HG02884 (cell line): ENCODE results near the gene USP5.
A peak's percentile ranks its signal among the peaks of the same experiment; 100 is the strongest.
"Not testable (repeated sequence)": the region's sequence is repeated elsewhere in the genome, so short reads cannot be mapped to it uniquely, and the experiment has no call there.

Experiments
- ATAC-seq: cut with Tn5 transposase; IDR thresholded peaks from one replicate; pipeline ENCODE4 v1.9.1; 2021; ENCODE audit warnings: mild to moderate bottlenecking, moderate library complexity; ENCODE audit not compliant: unreplicated experiment

Gene USP5

DNA sequence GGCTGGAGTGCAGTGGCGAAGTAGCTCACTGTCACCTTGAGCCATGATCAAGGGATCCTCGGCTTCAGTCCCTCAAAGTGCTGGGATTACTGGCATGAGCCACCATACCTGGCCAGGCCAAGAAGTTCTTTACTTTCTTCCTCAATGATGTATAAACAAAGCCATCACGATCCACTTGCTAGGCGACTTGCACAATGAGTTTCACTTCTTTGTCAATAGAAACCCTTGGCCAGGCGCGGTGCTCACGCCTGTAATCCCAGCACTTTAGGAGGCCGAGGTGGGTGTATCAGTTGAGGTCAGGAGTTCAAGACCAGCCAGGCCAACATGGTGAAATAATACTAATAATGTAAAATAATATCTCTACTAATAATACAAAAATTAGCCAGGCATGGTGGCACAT is 35.5 kb downstream of the USP5 start:
- no peak for ATAC-seq

DNA sequence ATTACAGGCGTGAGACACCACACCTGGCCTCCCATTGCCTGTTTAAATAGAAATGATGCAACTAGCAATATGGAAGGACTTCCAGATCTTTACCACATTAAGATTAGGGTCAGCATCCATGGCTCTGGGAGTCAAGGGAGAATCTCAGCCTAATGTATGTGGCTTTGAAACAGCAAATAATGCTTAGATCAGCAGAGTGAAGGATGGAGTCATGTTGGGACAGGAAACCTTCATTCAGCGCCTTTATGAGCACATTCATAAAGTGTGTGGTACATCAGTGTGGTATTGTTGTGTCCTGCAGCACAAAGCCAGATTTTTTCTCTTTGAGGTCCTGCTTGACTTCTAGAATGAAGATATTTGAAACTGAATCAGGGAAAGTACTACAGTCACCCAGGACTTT is 36.4 kb downstream of the USP5 start:
- ATAC-seq, result no peak

GRCh38 chr12:6888794-6889193 is 36.8 kb downstream of the USP5 start:
- not testable (repeated sequence) for ATAC-seq

- ATAC-seq, result not testable (repeated sequence)
Measured at GRCh38 chr12:6889775-6890573, 38.0 kb downstream of the USP5 start.

GRCh38 chr12:6890789-6891645 is 39.1 kb downstream of the USP5 start:
- peak; percentile 91 for ATAC-seq

DNA sequence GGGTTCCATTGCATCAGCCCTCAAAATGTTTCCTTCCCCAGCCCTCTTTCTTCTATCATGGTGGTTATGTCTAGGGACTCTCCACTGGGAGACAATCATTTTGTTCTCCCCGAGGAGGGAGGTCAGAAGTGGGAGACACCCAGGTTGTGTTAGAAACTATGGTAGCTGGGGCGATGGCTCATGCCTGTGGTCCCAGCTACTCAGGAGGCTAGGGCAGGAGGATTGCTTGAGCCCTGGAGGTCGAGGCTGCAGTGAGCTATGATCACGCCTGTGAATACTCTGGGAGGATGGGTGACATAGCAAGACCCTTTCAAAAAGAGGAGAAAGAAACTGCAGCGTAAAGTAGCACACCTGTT is 39.7 kb downstream of the USP5 start:
- no peak for ATAC-seq

GRCh38 chr12:6892683-6893082 is 40.7 kb downstream of the USP5 start:
- not testable (repeated sequence) for ATAC-seq

DNA sequence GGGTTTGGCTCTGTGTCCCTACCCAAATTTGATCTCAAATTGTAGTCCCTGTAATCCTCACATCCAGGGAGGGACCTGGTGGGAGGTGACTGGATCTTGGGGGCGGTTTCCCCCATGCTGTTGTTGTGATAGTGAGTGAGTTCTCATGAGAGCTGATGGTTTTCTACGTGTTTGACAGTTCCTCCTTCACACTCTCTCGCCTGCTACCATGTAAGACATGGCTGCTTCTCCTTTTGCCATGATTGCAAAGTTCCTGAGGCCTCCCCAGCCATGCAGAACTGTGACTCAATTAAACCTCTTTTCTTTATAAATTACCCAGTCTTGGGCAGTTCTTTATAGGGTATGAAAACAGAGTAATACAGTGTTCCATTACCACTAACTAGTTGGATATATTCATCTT is 42.4 kb downstream of the USP5 start:
- ATAC-seq, result no peak

GRCh38 chr12:6896846-6897435 is 45.0 kb downstream of the USP5 start:
- ATAC-seq, result no peak

DNA sequence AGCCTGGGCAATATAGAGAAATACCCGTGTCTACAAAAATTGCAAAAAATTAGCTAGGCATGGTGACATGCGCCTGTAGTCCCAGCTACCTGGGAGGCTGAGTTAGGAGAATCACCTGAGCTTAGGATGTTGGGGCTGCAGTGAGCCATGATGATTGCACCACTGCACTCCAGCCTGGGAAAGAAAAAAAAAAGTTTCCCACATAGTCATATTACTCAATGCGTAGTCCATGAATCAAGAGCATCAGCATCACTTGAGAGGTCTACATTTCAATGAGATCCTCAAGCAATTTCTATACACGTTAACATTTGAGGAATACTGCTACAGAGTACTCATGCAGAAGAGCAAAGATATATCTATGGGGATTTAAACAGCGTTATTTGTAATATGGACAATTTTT is 47.5 kb downstream of the USP5 start:
- no peak for ATAC-seq

DNA sequence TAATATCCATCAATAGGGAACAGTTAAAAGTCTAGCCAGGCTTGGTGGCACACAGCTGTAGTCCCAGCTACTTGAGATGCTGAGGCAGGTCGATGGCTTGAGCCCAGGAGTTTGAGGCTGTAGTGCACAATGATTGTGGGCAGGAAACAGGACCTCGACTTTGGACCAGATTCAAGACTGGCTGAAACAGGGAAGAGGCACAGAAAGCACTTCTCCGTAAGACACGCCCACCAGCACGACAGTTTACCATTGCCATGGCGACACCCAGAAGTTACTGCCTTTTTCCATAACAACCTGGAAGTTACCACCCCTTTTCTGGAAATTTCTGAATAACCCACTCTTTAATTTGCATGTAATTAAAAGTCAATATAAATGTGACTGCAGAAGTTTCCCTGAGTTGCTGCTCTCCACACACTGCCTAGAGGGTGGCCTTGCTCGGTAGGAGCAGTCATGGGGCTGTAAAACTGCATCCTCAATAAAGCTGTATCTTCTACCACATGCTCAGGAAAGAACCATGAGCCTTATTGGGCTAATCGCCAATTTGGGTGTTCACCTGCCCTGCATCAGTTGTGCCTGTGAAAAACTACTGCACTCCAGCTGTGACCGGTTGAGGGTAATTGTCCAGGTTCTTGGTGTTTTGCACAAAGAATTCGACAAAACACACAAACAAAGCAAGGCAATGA is 48.0 kb downstream of the USP5 start:
- no peak for ATAC-seq

DNA sequence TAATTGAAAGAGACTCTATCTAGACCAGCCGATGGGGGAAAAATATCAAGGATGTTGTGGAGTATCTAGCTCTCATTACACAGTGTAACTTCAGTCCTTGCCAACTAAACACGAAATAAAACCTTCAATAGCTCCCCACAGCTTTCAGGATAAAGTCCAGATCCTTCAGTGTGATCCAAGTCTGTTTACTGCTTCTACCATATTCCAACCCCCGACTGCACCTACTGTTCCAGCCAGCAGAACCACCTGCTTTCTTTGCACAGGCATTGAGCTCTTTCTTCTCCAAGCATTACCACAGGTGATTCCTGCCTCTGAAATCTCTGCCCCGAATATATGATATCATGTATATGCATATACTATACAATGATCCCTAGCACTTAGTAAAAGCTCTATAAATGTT is 50.5 kb downstream of the USP5 start:
- ATAC-seq, result no peak

- no peak for ATAC-seq
Measured at GRCh38 chr12:6903722-6904121, 51.8 kb downstream of the USP5 start.

DNA sequence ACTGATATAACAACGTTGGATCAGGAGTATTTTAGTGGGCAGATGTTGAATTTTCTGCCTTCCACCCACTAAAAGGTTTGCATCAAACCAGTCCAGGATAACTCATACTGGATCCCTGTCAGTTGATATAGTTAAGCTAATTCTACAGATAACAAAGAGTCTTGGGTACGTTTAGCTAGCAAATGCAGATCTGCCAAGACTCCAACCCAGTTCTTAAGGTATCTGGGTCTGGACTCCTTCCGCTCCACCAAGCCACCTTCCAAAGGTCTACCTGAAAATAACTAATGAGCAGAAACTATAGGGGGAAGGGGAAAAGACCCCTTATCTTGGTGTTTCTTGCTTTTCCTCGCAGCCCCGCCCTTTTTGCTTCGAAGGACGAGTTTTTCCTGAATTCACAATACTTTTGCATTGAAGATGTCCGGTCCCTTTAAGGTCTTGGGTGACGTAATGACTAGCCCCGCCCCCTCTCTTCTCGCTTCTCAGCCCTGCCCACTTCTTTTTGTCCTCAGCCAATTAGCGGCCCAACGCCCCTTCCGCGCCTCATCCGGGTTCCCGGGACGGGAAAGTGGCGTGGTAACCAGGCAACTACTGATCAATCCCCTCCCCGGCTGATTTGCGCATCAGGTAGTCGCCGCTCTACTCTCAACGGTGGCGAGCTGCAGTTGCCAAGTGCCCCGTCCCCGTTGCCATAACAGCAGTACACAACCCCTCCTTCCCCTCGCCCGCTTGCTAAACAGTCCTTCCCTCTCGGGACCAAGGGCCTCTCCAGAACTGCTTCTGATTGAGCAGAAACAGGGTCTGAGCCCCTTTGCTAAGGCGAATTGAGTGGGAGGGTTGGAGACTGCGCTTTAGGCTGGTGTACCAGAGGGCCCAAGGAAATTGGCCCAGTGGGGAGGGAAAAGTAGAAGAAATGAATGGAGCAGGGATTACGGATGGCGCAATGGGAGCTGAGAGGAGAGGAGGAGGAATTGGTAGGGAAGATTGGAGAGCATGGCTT is 52.6 kb downstream of the USP5 start, which contains the start of gene LRRC23:
Gene LRRC23 (plus strand): TSS at position 543 of the 997 bp plus-strand sequence. CDS start 812 bp downstream, outside the sequence.
- ATAC-seq, result peak; percentile 92

GRCh38 chr12:6905414-6906040 is 53.6 kb downstream of the USP5 start:
- ATAC-seq, result no peak

- ATAC-seq, result not testable (repeated sequence)
Measured at GRCh38 chr12:6908141-6908540, 56.2 kb downstream of the USP5 start.

GRCh38 chr12:6909421-6910145 is 57.6 kb downstream of the USP5 start:
- ATAC-seq, result no peak

- ATAC-seq, result no peak
Measured at GRCh38 chr12:6912164-6912935, 60.4 kb downstream of the USP5 start.
